NCI-H2029 treated with DMSO at 0.1 percent for 48 hours (cell line): ENCODE measurements around the gene TOMT.

Experiments used
- DNase-seq: peaks from one replicate; lab custom pipeline; 2025; lab: John Stamatoyannopoulos, UW

TOMT gene

GRCh38 chr11:72088076-72088808, 17.5 kb upstream of the TOMT start:
- no peak for DNase-seq

DNA sequence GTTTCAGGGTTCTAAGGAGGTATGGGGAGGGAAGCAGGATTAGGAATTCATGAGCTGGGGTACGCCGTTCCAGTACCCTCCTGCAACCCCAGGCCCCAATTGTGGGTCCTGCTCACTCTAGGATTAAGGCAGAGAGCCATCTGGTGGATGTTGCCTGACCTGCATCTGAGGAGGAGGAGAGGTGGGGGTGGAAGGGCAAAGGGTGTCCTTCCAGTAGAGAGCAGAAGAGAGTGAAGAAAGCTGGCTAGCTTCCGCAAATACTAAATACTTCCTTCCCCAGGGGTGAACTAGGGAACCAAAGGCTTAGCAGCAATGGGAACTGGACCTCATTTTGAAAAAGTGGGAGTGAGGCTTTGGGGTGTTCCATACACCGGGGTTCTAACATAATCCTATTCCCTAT, 14.4 kb upstream of the TOMT start:
- no peak for DNase-seq

DNA sequence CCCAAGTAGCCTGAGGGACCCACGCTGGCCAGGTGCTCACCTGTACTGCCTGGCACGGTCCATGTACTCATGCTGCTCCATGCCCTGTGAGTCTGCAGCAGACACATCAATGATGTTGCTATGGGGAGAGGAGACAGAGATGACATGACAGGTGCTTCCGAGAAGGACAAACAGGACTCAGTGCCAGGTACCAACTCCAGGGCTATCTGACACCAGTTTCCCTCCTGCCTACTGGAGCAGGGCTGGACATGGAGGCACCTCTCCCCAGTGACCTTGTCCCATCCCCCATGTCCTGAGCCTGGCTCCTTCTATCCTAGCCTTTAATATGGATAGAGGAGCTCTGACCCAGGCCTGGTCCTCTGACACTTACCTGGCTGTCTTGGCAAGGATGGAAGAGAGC, 7.0 kb upstream of the TOMT start:
- DNase-seq: no peak

DNA sequence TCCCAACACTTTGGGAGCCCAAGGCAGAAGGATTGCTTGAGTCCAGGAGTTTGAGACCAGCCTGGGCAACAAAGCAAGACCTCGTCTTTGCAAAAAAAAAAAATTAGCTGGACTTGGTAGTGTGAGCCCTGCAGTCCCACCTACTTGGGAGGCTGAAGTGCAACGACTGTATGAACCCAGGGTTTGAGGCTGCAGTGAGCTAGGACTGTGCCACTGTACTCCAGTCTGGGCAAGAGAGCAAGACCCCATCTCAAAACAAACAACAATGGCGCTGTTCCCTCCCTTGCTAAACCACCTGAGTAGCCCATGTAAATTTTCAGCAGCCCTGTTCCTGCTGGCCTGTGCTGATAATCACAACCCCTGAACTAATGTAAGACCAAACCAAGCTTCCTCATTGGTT, 5.7 kb upstream of the TOMT start:
- no peak for DNase-seq

GRCh38 chr11:72100462-72100861, 5.3 kb upstream of the TOMT start:
- DNase-seq: no peak

DNA sequence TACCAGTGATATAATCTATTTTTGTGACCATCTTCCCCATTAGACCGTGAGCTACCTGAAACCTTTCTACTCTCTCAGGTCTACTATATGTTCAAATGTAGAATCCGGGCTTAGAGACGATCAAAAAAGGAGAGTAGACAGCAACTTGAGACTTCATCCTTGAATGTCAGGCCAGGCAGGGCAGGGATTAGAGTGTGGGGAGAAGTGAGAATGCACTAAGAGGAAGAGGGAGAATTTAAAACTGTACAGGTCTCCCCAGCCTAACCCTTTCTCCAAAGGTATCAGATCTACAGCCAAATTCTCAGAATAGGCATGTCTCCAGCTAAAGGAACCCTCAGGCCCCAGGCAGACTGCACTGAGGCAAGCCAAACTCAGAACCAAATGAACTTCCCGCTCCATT, 3.6 kb upstream of the TOMT start:
- no peak for DNase-seq

DNA sequence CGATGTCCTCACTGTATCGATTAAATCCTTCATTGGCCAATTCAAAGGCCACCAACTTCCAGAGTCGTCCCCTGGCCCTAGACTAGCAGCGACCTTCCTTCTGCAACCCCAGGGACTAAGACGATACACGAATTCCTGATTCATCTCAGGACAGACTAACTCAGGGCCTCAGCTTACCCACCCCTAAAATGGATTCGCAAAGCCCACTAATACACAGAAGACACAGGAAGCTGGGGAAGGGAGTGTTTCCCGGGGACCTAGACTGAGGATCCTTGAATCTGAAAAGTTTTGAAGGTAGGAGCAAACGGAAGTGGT, 3.1 kb upstream of the TOMT start:
- no peak for DNase-seq

DNA sequence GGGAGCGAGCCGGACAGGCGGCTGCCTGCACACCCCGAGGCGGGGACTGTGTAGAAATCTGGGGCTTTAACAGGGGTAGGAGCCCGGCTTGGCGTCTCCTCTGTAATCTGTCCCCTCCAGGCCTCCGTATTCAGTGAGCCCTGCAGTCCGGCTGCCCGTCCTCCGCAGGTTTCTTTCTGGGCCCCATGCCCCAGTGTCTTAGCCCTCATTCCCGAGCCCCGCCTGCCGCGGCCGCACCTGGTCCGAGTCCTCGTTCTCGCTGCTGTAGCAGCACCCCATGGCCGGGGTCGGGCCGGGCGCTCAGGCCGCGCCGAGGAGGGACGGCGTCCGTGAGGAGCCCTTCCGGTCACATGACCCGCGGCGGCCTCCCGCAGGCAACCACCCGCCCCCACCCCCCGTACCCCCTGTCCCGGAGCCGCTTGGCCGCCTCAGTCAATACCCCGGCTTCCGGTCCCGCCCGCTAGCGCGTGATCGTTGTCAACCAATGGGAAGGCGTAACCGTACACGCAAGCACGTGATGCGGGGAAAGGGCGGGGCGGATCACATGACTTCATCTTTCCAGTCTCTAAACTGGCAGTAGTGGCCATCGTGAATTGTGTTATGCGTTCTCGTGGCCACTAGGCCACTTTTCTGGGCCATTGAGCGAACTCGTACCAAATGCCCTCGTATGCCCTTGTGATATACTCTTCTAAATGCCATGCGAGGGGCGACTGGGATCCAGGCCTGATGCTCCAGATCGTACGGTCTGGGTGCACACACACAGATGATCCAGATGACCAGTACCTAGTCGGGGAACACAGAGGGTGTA, 2.6 kb upstream of the TOMT start, which contains the start of gene LAMTOR1:
Gene LAMTOR1, minus strand, starts transcription at position 352 of the 808 bp plus-strand sequence. Its CDS starts 73 bp downstream, at position 279.
- peak; percentile 90 for DNase-seq

GRCh38 chr11:72103754-72104167, 2.0 kb upstream of the TOMT start:
- no peak for DNase-seq

GRCh38 chr11:72111300-72112142, 5.8 kb downstream of the TOMT start:
- DNase-seq: no peak

DNA sequence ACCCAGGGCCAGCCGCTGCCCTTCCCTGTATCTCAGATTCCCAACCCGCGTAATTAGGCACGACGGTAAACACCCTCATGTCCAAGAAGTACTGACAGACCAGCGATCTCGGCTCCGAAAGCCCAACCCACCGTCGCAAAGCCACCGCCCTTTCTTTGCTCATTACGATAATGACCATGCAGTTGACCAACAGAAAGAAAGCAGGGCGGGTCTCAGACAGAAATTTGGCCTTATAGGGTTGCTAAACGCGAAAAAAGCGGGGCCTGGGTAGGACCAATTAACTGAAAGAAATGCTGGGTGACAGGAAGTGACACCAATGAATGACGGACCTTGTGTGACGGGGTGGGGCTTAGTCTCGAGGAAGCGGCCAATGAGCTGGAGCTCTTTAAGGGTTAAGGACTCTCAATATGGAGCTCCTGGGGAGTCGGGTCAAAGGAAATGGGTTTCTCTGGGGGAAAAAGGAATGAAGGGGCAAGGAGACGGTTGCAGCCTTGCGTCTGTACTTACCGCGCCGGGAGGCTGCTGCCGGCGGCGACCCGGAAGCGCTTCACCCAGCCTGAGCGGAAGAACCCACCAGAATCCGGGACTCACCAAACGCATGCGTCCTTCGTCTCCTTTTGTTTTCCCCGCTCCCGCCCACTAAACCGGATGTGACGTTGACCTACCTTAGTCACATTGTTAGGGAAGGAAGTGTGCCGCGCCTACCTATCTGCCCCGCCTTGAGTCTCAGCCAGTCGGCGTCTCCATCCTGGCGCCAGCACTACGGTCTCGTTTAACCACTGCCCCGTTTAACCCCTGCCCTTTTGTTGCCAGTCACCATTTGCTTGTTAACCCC, 6.6 kb downstream of the TOMT start, which contains the start of gene ANAPC15:
Gene ANAPC15, minus strand, starts transcription at position 553 of the 835 bp plus-strand sequence. CDS start 1,419 bp downstream, outside the sequence.
- peak; percentile 99 for DNase-seq

DNA sequence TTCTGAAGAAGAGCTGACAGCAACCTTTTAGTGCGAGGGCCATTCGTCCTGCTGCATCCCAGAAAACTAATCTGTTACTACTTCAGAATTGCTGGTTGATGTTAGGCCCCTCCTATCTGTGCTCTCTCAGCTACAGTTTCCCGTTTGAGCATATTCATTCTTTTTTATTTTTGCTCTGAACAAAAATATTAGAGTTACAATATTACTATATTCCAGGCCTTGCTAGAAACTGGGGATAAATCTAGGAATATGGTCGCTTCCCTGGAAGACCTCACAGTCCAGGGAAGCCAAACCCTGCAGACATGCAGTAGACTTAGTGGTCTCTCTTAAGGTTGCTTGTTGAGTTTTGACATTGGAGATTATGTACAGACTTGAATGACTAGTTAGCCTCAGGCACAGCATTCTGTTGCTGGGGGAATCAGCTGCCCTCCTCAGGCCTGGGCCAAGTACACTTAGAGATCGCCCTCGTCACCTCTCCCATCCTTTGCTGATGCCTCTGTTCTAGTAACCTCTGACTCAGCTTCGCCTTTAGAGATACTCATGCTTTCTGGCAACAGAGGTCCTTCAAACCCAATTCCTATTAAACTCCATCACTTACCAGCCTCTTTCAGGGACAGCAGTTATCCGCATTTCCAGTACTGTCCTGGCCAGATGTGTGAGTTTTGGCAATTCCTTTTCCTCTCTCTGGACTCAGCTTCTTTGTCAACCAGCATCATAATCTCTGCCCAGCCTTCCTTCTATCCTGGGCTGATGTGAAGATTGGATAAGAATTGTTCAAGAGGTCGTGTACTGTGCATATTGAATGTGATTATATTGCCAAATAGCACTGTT, 7.5 kb downstream of the TOMT start:
- no peak for DNase-seq

- no peak for DNase-seq
Observed at GRCh38 chr11:72114570-72114969, 8.8 kb downstream of the TOMT start.

DNA sequence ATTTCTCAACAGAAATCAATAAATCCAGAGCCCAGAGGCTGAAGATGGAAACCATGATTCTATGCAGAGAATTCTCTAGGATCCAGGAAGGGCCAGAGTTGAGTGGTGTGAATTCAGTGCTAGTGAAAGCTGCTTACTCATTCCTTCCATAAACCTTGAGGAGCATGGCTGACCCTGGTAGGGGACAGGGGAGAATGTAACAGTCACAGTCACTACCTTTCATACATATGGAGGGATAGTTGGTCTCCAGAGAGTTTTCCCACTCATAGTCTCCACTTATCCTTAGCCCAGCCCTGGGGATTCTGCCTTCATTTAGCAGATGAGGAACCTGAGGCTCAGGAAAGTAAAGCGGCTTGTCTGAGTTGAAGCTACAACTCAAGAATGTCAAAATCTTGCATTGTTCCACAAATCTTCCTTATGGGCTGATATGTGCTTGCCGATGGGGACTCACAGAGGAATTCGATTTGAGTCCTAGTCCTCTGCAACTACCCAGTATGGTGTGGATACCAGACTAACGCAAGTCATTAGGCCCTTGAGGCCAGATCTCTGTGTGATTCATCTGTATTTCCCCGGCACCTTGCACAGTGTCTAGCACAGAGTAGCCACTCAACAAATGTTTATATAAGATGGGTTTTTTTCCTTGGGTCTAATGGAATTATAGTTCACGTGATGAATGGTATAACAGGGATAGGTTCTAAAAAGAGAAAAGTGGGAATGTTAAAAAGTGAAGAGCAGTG, 10.5 kb downstream of the TOMT start:
- no peak for DNase-seq

- no peak for DNase-seq
Observed at GRCh38 chr11:72119198-72119597, 13.5 kb downstream of the TOMT start.

DNA sequence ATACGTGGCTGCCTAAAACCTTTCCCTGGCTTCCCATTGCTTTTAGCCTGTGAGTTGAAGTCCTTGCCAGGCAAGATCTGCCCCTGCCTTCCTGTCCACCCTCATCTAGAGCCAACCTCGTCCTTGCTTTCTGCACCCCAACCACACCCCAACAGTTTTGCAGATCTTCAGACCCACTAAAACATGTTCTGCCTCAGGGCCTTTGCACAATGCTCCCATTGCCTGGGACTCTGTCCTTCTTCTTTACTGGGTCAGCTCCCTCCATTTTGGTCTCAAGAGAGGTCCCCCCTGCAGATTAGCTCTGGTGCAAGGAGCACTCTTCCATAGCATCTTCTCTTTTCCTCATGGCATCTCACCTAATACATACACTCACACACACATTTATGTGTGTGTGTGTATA, 15.2 kb downstream of the TOMT start:
- no peak for DNase-seq

DNA sequence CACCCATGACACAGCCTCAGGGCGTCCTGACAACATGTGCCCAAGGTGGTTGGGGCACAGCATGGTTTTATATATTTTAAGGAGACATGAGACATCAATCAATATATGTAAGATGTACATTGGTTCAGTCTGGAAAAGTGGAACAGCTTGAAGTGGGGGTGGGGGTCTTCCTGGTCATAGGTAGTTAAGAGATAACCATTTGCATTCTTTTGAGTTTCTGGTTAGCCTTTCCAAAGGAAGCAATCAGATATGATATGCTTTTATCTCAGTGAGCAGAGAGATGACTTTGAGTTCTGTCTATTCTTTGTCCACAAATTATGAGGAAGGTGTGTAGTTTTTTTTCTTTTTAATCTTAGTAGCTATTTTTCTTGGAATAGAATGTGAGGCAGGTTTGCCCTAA, 16.9 kb downstream of the TOMT start:
- no peak for DNase-seq

DNA sequence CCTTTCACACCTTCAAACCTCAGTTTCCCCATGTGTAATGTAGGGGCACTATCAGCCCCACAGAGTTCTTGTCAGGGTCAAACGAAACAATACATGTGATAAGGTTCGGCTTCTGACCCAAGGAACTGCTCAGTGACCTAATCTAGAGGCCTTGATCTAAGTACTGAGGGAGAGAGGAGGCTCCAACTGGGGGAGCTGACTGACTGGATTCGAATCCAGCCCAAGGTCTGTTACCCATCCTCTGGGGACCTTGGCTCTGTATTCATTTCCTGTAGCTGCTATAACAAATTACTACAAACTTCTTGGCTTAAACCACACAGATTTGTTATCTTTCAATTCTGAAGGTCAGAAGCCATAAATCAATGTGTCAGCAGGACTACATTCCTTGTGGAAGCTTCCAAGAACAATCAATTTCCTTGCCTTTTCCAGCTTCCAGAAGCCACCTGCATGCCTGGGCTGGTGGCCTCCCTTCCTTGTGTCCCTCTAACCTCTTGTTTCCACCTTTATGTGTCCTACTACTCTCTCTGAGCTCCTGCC, 17.5 kb downstream of the TOMT start:
- DNase-seq: no peak

GRCh38 chr11:72124046-72124445, 18.3 kb downstream of the TOMT start:
- DNase-seq: no peak

- DNase-seq: no peak
Observed at GRCh38 chr11:72125956-72126355, 20.2 kb downstream of the TOMT start.
